HG02571 (cell line): Measurements from ENCODE around the gene MRPL51.
"Not testable (repeated sequence)": the region's sequence is repeated elsewhere in the genome, so short reads cannot be mapped to it uniquely, and the experiment has no call there.

Experiments used
- ATAC-seq: cut with Tn5 transposase; IDR thresholded peaks from one replicate; pipeline ENCODE4 v1.9.1; 2021; ENCODE audit warnings: mild to moderate bottlenecking, moderate library complexity; ENCODE audit not compliant: unreplicated experiment

MRPL51 gene

GRCh38 chr12:6489449-6489848 is 3.6 kb downstream of the MRPL51 start:
- ATAC-seq: no peak

- ATAC-seq: no peak
These were observed 4.8 kb downstream of the MRPL51 start for GRCh38 chr12:6488240-6488639.

- ATAC-seq: no peak
These were observed 14.6 kb downstream of the MRPL51 start for GRCh38 chr12:6478416-6478815.

GRCh38 chr12:6477601-6478377 is 15.3 kb downstream of the MRPL51 start:
- not testable (repeated sequence) for ATAC-seq

- no peak for ATAC-seq
These were observed 16.6 kb downstream of the MRPL51 start for GRCh38 chr12:6476489-6476888.

GRCh38 chr12:6475233-6475975 is 17.7 kb downstream of the MRPL51 start:
- not testable (repeated sequence) for ATAC-seq

GRCh38 chr12:6472491-6472890 is 20.6 kb downstream of the MRPL51 start:
- no peak for ATAC-seq

GRCh38 chr12:6471989-6472360 is 21.1 kb downstream of the MRPL51 start:
- ATAC-seq: no peak

GRCh38 chr12:6470375-6471163 is 22.5 kb downstream of the MRPL51 start, which contains the start of gene VAMP1:
VAMP1 (minus strand) TSS chr12:6470677; CDS start chr12:6470531, 146 bp downstream.
- peak; percentile 88 for ATAC-seq

- ATAC-seq: no peak
These were observed 23.3 kb downstream of the MRPL51 start for GRCh38 chr12:6469609-6470374.

- ATAC-seq: no peak
These were observed 24.0 kb downstream of the MRPL51 start for GRCh38 chr12:6469092-6469491.

- no peak for ATAC-seq
These were observed 24.8 kb downstream of the MRPL51 start for GRCh38 chr12:6468283-6468575.

GRCh38 chr12:6467571-6468282 is 25.3 kb downstream of the MRPL51 start:
- ATAC-seq: not testable (repeated sequence)

GRCh38 chr12:6466751-6467150 is 26.3 kb downstream of the MRPL51 start:
- ATAC-seq: not testable (repeated sequence)

- no peak for ATAC-seq
These were observed 26.9 kb downstream of the MRPL51 start for GRCh38 chr12:6466184-6466573.

- no peak for ATAC-seq
These were observed 27.4 kb downstream of the MRPL51 start for GRCh38 chr12:6465467-6466183.

- no peak for ATAC-seq
These were observed 28.5 kb downstream of the MRPL51 start for GRCh38 chr12:6464531-6464930.

- no peak for ATAC-seq
These were observed 29.2 kb downstream of the MRPL51 start for GRCh38 chr12:6463858-6464257.

GRCh38 chr12:6463216-6463615 is 29.8 kb downstream of the MRPL51 start:
- no peak for ATAC-seq
